ENCODE results near the gene MOK. TPM values are rescaled to one million over a fixed set of nuclear protein-coding genes. Genes with fewer than 3 reads are reported as not detected.
A peak's percentile ranks its signal among the peaks of the same experiment; 100 is the strongest.

MOK gene
- total and polyA plus RNA-seq, 2 donors (not counting 1 experiment from before 2014, with no cell fraction given) = 4.3 to 4.7 TPM

DNA sequence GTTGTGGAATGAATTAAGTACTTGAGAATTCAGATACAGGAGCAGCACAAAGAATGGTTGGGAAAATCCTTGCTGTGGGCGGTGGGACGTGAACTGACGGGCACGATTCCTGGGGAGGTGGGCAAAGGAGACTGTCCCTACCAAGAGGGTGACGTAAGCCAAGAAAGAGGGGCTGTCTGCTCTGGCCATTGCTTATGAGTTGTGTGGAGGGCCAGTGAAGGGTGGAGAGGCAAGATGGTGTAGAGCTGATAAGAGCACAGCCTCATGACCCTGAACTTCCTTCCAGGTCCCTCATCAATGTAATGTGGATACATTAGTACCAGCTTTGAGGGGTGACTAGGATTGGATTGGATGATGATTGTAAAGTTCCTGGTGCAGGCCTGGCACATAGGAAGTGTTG is 115.1 kb downstream of the MOK start:
- Histone ChIP-seq H3K27me3 (ENCODE audit: control insufficient read depth, insufficient read depth, low read length) (no peaks in the 10 kb centered on the region), H3K4me1 (ENCODE audit: control insufficient read depth, extremely low read depth, insufficient read depth, low read length) (peaks cover 5% of the 10 kb centered on the region), H2AFZ (ENCODE audit: low read length) (no peak overlapping the region), H3K4me3 (replicated peaks in 1 of 4; ENCODE audit: control extremely low read depth in 1 of 4, insufficient read depth in 1 of 4, low read depth in 3 of 4, low read length in 4 of 4) (no peak overlapping the region), H3K4me2 (ENCODE audit: extremely low read depth, insufficient read depth, low read length) (no peak overlapping the region), H3K9me3 (ENCODE audit: control insufficient read depth, insufficient read depth, low read depth, low read length) (no peaks in the 10 kb centered on the region), H4K20me1 (ENCODE audit: control insufficient read depth, extremely low read depth, insufficient read depth, low read length) (no peaks in the 10 kb centered on the region), H3K79me2 (ENCODE audit: control insufficient read depth, insufficient read depth, low read length) (peaks cover 16% of the 10 kb centered on the region), H3K36me3 (ENCODE audit: control insufficient read depth, insufficient read depth, low read length) (no peaks in the 10 kb centered on the region), H3K27ac (ENCODE audit: insufficient read depth, low read length) (no peak overlapping the region), H3K9ac (ENCODE audit: insufficient read depth, low read length) (no peak overlapping the region)
- TF ChIP-seq, protein P1, sequence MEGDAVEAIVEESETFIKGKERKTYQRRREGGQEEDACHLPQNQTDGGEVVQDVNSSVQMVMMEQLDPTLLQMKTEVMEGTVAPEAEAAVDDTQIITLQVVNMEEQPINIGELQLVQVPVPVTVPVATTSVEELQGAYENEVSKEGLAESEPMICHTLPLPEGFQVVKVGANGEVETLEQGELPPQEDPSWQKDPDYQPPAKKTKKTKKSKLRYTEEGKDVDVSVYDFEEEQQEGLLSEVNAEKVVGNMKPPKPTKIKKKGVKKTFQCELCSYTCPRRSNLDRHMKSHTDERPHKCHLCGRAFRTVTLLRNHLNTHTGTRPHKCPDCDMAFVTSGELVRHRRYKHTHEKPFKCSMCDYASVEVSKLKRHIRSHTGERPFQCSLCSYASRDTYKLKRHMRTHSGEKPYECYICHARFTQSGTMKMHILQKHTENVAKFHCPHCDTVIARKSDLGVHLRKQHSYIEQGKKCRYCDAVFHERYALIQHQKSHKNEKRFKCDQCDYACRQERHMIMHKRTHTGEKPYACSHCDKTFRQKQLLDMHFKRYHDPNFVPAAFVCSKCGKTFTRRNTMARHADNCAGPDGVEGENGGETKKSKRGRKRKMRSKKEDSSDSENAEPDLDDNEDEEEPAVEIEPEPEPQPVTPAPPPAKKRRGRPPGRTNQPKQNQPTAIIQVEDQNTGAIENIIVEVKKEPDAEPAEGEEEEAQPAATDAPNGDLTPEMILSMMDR (conservative IDR thresholded peaks at IDR 0.05 in 1 of 2, IDR thresholded peaks at IDR 0.05 in 1 of 2; ENCODE audit: low read depth in 1 of 2, low read length in 2 of 2) = no peak
- TF ChIP-seq EZH2 (IDR thresholded peaks at IDR 0.05; ENCODE audit: low read length, missing control alignments) = no peak
- no peak for DNase-seq (ENCODE audit: low read depth in 2 of 2)

DNA sequence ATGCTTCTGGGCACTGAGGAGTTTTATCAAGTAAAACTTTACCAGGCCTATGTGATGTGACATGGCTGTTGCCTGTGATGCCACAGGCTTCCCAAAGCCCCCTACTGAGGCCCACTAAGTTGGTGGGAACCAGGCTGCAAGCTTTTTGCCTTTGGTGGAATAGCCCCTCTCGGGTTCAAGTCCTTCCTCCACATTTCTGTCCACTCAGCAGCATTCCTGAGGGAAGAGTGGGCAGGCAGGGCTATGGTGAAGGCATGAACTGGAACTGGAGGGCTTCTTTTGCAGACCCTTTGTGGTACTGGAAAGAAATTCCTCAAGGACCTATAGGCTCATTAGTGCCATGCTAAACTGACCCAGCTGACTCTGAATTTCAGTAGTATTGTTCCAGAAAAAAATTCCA is 116.8 kb downstream of the MOK start:
- no peak for DNase-seq (ENCODE audit: low read depth in 2 of 2)
- no peak overlapping the region for H3K4me2 ChIP-seq (ENCODE audit: extremely low read depth, insufficient read depth, low read length)
- no peaks in the 10 kb centered on the region for H3K9me3 ChIP-seq (ENCODE audit: control insufficient read depth, insufficient read depth, low read depth, low read length)
- H3K4me1 ChIP-seq (ENCODE audit: control insufficient read depth, extremely low read depth, insufficient read depth, low read length) = peaks cover 5% of the 10 kb centered on the region
- H3K36me3 ChIP-seq (ENCODE audit: control insufficient read depth, insufficient read depth, low read length) = no peaks in the 10 kb centered on the region
- H3K4me3 ChIP-seq (replicated peaks in 1 of 4; ENCODE audit: control extremely low read depth in 1 of 4, insufficient read depth in 1 of 4, low read depth in 3 of 4, low read length in 4 of 4) = no peak overlapping the region
- no peak overlapping the region for H3K27ac ChIP-seq (ENCODE audit: insufficient read depth, low read length)
- no peak overlapping the region for H2AFZ ChIP-seq (ENCODE audit: low read length)
- H4K20me1 ChIP-seq (ENCODE audit: control insufficient read depth, extremely low read depth, insufficient read depth, low read length) = no peaks in the 10 kb centered on the region
- no peaks in the 10 kb centered on the region for H3K27me3 ChIP-seq (ENCODE audit: control insufficient read depth, insufficient read depth, low read length)
- H3K79me2 ChIP-seq (ENCODE audit: control insufficient read depth, insufficient read depth, low read length) = peaks cover 24% of the 10 kb centered on the region
- TF ChIP-seq, protein P1 (conservative IDR thresholded peaks at IDR 0.05 in 1 of 2, IDR thresholded peaks at IDR 0.05 in 1 of 2; ENCODE audit: low read depth in 1 of 2, low read length in 2 of 2) = no peak
- TF ChIP-seq EZH2 (IDR thresholded peaks at IDR 0.05; ENCODE audit: low read length, missing control alignments) = no peak
- no peak overlapping the region for H3K9ac ChIP-seq (ENCODE audit: insufficient read depth, low read length)

DNA sequence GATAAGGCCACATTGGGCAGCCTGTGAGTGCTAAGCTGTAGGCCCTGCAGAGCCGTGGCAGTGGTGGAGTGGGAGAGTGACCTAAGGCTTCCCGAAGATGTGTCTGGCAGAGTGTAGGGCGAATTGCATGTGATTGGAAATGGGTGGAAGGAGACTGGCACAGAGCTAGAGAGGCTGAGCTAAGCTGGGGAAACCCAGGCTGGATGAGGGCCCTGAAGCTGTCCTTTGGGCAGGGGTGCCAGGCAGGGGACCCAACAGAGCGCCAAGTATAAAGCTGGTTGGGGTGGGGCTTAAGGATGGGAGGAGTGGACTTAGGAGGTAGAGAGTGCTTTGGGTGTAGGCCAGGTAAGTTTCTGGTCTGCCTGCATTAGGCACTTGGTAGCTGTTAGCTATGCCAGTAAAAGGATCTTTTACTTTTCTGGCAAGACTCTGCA is 117.4 kb downstream of the MOK start:
- no peaks in the 10 kb centered on the region for H4K20me1 ChIP-seq (ENCODE audit: control insufficient read depth, extremely low read depth, insufficient read depth, low read length)
- TF ChIP-seq, protein P1 (conservative IDR thresholded peaks at IDR 0.05 in 1 of 2, IDR thresholded peaks at IDR 0.05 in 1 of 2; ENCODE audit: low read depth in 1 of 2, low read length in 2 of 2) = no peak
- TF ChIP-seq EZH2 (IDR thresholded peaks at IDR 0.05; ENCODE audit: low read length, missing control alignments) = no peak

More for the DNA sequence above, 117.4 kb downstream of the MOK start:
- H3K9ac ChIP-seq (ENCODE audit: insufficient read depth, low read length) = no peak overlapping the region
- peak overlapping the region; percentile 79 for H3K4me2 ChIP-seq (ENCODE audit: extremely low read depth, insufficient read depth, low read length)
- H3K79me2 ChIP-seq (ENCODE audit: control insufficient read depth, insufficient read depth, low read length) = peaks cover 24% of the 10 kb centered on the region
- peaks cover 10% of the 10 kb centered on the region for H3K4me1 ChIP-seq (ENCODE audit: control insufficient read depth, extremely low read depth, insufficient read depth, low read length)
- H3K9me3 ChIP-seq (ENCODE audit: control insufficient read depth, insufficient read depth, low read depth, low read length) = no peaks in the 10 kb centered on the region
- H3K36me3 ChIP-seq (ENCODE audit: control insufficient read depth, insufficient read depth, low read length) = no peaks in the 10 kb centered on the region
- no peak overlapping the region for H3K4me3 ChIP-seq (replicated peaks in 1 of 4; ENCODE audit: control extremely low read depth in 1 of 4, insufficient read depth in 1 of 4, low read depth in 3 of 4, low read length in 4 of 4)
- no peaks in the 10 kb centered on the region for H3K27me3 ChIP-seq (ENCODE audit: control insufficient read depth, insufficient read depth, low read length)
- H2AFZ ChIP-seq (ENCODE audit: low read length) = no peak overlapping the region
- H3K27ac ChIP-seq (ENCODE audit: insufficient read depth, low read length) = no peak overlapping the region
- no peak for DNase-seq (ENCODE audit: low read depth in 2 of 2)
